ENCODE measurements around the gene KCNJ9. TPM values are rescaled to one million over a fixed set of nuclear protein-coding genes. Genes with fewer than 3 reads are reported as not detected.

Gene KCNJ9
- total and polyA plus RNA-seq, 2 of the 4 experiments (the other 2 are of a cell fraction): not detected

DNA sequence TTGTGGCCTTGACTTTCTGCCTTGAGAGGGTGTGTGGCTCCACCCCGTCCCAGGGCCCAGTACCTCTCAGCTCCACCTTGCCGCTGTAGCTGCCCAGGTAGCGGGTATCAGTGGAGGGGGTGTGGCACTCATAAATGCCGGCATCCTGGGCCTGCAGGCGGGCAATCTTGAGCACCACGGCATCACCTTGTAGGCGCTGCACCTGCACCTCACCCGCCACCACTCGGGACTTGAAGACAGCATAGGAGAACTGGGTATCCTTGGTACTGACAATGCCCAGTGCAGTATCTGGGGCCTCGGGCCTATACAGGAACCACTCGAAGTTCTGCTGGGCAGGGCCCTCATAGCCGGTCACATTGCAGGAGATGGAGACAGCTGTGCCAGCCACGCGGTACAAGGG lies 13.5 kb downstream of the KCNJ9 start:
- H3K9me3 ChIP-seq (ENCODE audit: control insufficient read depth, insufficient read depth, low read length): no peaks in the 10 kb centered on the region
- no peak overlapping the region for H3K9ac ChIP-seq (ENCODE audit: low read depth, low read length)
- H2BK20ac ChIP-seq (ENCODE audit: low read depth, low read length): no peak overlapping the region
- no peak overlapping the region for H3K4ac ChIP-seq (ENCODE audit: low read depth, low read length)
- H2BK15ac ChIP-seq (ENCODE audit: low read depth, low read length): no peak overlapping the region
- no peak overlapping the region for H2AK9ac ChIP-seq (replicated peaks; ENCODE audit: low read depth, low read length, poor library complexity)
- intact Hi-C loops (cut with micrococcal nuclease) (no loop called here), dilution Hi-C loops (cut with HindIII; ENCODE audit: low sequenced_read_pairs, unreplicated experiment) (no loop called here), in situ Hi-C loops (cut with MboI; ENCODE audit: low sequenced_read_pairs) (loop anchor here (10.0 kb wide), 1 partner anchor 260 kb away; no protein-coding TSS in a partner anchor)
- H3K4me3 ChIP-seq (ENCODE audit: insufficient read depth, low read depth, low read length): no peak overlapping the region
- no TSS peak for BruUV-seq (replicated peaks)
- peaks cover 6% of the 10 kb centered on the region for H3K4me1 ChIP-seq (ENCODE audit: control insufficient read depth, insufficient read depth, low read length)
- H3K23ac ChIP-seq (ENCODE audit: low read depth, low read length): no peak overlapping the region
- H3K18ac ChIP-seq (ENCODE audit: low read depth, low read length): no peak overlapping the region
- H3K4me2 ChIP-seq (ENCODE audit: low read depth, low read length): no peak overlapping the region
- no peak overlapping the region for H3K27ac ChIP-seq (ENCODE audit: insufficient read depth, low read length)
- H2BK5ac ChIP-seq (ENCODE audit: low read depth, low read length, poor library complexity, severe bottlenecking): no peak overlapping the region
- TF ChIP-seq, protein P1, sequence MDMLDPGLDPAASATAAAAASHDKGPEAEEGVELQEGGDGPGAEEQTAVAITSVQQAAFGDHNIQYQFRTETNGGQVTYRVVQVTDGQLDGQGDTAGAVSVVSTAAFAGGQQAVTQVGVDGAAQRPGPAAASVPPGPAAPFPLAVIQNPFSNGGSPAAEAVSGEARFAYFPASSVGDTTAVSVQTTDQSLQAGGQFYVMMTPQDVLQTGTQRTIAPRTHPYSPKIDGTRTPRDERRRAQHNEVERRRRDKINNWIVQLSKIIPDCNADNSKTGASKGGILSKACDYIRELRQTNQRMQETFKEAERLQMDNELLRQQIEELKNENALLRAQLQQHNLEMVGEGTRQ (IDR thresholded peaks at IDR 0.05; ENCODE audit: low read depth, low read length): no peak
- TF ChIP-seq FOS (IDR thresholded peaks at IDR 0.05; ENCODE audit: low read depth, low read length): no peak
- no peak for TF ChIP-seq NFE2L2 (IDR thresholded peaks at IDR 0.05; ENCODE audit: low read depth, low read length)
- TF ChIP-seq MXI1 (IDR thresholded peaks at IDR 0.05; ENCODE audit: borderline replicate concordance, low read depth, low read length): no peak
- no peak overlapping the region for H2AFZ ChIP-seq (replicated peaks; ENCODE audit: low read length, poor library complexity)
- CTCF ChIA-PET: no interaction called here
- H3K36me3 ChIP-seq (ENCODE audit: control insufficient read depth, insufficient read depth, low read length): peaks cover 6% of the 10 kb centered on the region; the same call in 1 of the 2 replicates
- no peak overlapping the region for H3K14ac ChIP-seq (replicated peaks; ENCODE audit: low read depth, low read length)
- POLR2A ChIA-PET (ENCODE audit: unreplicated experiment): no interaction called here
- peaks cover 0 to 20% of the 10 kb centered on the region in 2 experiments; a peak in 3 of 4 replicates for H3K79me1 ChIP-seq (ENCODE audit: low read depth in 1 of 2, low read length in 2 of 2)
- H2BK120ac ChIP-seq (ENCODE audit: low read depth, low read length): no peak overlapping the region
- H4K5ac ChIP-seq (ENCODE audit: low read depth, low read length): no peak overlapping the region
- H4K91ac ChIP-seq (ENCODE audit: insufficient read depth, low read depth, low read length): no peak overlapping the region
- no peak overlapping the region for H2AK5ac ChIP-seq (ENCODE audit: low read depth, low read length)
- 0 out of 2 replicates have a peak, but pooled peaks cover 5% of the 10 kb centered on the region for H4K20me1 ChIP-seq (ENCODE audit: insufficient read depth, low read length)
- 95% methylated on average over 10 of the region's 14 CpGs; no CpG with 5 or more reads in 1 of the 2 experiments for WGBS, 2 experiments (ENCODE audit: extremely low coverage in 2 of 2, insufficient read length in 1 of 2)
- H3K27me3 ChIP-seq (ENCODE audit: control insufficient read depth, insufficient read depth, low read length): no peaks in the 10 kb centered on the region
- no peak for DNase-seq
- no peak overlapping the region for H4K8ac ChIP-seq (ENCODE audit: low read depth in 2 of 2, low read length in 2 of 2)
- H3K9me1 ChIP-seq (ENCODE audit: insufficient read depth, low read length): no peaks in the 10 kb centered on the region
- no peak overlapping the region for H3K56ac ChIP-seq (ENCODE audit: extremely low read depth, insufficient read depth, low read length)
- ATAC-seq (ENCODE audit: low read depth): no peak

Measured in IMR-90 (cell line).